H1 (cell line): Measurements from ENCODE around the gene LRRK1. TPM values are rescaled to one million over a fixed set of nuclear protein-coding genes. Genes with fewer than 3 reads are reported as not detected.

Experiments
- FOSL1 ChIP-seq: IDR thresholded peaks from 2 replicates; pipeline ENCODE4 v1.6.1; 2011; ENCODE audit warnings: mild to moderate bottlenecking, low read depth, low read length, moderate library complexity; ENCODE audit not compliant: insufficient read depth
- PHF8 ChIP-seq: fragments of 200-600 bp; sonication (generic); conservative IDR thresholded peaks from 2 replicates; pipeline ENCODE4 v1.7.1; 2012; ENCODE audit warnings: low read depth, mild to moderate bottlenecking, inconsistent platforms, low read length, moderate library complexity
- TCF12 ChIP-seq: IDR thresholded peaks from 2 replicates; pipeline ENCODE4 v1.6.1; 2011; ENCODE audit warnings: low read depth, mild to moderate bottlenecking, low read length
- polyA plus RNA-seq, 7 experiments: library from polyadenylated mRNA; depleted of rRNA in 3 of 7; stranded (reverse) in 5 of 7; unstranded in 2 of 7; fragments of >200 nt in 5 of 7; fragments of 200-250 nt in 2 of 7; gene quantifications; 1 replicate in 5 of 7; 2 replicates in 1 of 7; 4 replicates in 1 of 7; pipeline versions ENCODE4 v1.2.1 to v1.2.3, GENCODE V29; 2011 to 2013; ENCODE audit warnings: missing spikeins in 2 of 7, mixed read lengths in 2 of 7
- total RNA-seq: library from RNA; stranded (reverse); fragmentation: NEBNext Ultra II Directional; extraction: Animal tissue kit (Norgen Biotek cat#: 25700); gene quantifications from 2 replicates; pipeline ENCODE4 v1.2.1, GENCODE V29; 2021

The LRRK1 gene
- total and polyA plus RNA-seq, 2 of the 8 experiments (the other 6 are each of a cell fraction or from before 2014, with no cell fraction given): 1.2 to 3.6 TPM

- TF ChIP-seq FOSL1: no peak
- no peak for TF ChIP-seq PHF8
- no peak for TF ChIP-seq TCF12
Measured at GRCh38 chr15:100923902-100924301, 4.7 kb downstream of the LRRK1 start (continued).
